Mucosa of gallbladder (tissue), 1 donor: ENCODE measurements around the gene AVPR2. TPM values are rescaled to one million over a fixed set of nuclear protein-coding genes. Genes with fewer than 3 reads are reported as not detected.

Experiments used
- DNase-seq: peaks from one replicate; pipeline ENCODE4 v3.0.0-alpha.2; 2020; ENCODE audit warnings: low spot score
- total RNA-seq: library from RNA; stranded (reverse); gene quantifications from one replicate; pipeline ENCODE4 v1.2.1, GENCODE V29; 2021
- donor health status: DM: no; HTN: no; CAD: no.

AVPR2 gene
- total RNA-seq, 1 donor from 2014 or later = 1.1 TPM

DNA sequence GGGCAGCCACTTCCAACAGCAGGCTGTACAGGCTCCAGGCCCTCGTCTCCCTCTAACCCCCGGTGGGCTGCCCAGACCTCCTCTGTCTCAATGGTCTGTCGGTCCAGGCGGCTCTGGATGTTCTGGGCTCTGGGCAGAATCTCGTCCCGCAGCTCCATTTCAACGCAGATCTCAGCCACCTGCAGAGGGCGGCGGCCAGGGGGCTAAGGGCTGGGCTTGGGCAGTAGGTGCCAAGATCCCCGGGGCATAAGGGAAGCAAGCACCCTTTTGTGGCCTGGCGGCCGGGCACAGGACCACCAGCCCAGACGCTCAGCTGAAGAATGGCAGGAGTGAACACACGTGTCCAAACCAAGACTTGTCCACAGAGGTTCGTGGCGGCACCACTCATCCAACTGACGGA lies 9.2 kb downstream of the AVPR2 start:
- no peak for DNase-seq

GRCh38 chrX:153917869-153918268 lies 13.4 kb downstream of the AVPR2 start:
- no peak for DNase-seq

DNA sequence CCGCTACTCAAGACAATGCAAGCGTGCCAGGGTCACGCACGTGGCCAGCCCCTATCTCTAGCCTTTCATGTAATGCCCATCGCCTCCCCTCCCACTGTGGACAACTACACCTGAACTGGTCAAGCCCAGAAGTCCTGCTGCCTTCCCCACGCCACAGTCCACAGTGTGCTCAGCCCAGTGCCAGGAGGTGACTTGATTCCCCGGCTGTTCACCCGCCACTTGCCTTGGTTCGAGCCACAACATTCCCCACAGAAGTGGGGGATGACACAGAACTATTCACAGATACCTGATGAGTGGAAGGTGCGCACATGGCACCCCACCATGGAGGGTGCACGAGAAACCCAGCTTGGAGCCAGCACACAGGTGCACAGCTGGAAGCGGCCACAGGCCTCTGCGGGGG lies 14.8 kb downstream of the AVPR2 start:
- DNase-seq = no peak

GRCh38 chrX:153920546-153920945 lies 16.1 kb downstream of the AVPR2 start:
- no peak for DNase-seq

DNA sequence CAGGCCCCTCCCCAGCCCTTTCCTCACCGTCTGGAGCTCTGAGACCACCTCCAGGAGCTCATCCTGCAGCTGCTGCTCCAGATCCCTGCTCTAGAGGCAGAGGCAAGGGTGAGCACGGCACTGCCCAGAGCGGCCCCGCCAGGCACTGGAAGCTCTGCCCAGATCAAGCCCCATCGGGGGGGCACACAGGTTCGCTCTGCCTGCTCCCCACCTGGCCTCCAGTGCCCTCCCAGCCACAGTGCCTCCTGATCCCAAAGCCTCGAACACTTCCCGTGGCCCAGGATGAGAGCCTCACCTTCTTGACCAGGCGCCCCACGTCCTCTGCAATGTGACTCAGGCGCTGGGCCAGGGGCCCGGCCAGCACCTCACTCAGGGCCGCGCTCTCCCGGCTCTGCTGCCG lies 16.6 kb downstream of the AVPR2 start:
- DNase-seq = no peak

- no peak for DNase-seq
These were observed 17.3 kb downstream of the AVPR2 start for GRCh38 chrX:153921511-153922446.

DNA sequence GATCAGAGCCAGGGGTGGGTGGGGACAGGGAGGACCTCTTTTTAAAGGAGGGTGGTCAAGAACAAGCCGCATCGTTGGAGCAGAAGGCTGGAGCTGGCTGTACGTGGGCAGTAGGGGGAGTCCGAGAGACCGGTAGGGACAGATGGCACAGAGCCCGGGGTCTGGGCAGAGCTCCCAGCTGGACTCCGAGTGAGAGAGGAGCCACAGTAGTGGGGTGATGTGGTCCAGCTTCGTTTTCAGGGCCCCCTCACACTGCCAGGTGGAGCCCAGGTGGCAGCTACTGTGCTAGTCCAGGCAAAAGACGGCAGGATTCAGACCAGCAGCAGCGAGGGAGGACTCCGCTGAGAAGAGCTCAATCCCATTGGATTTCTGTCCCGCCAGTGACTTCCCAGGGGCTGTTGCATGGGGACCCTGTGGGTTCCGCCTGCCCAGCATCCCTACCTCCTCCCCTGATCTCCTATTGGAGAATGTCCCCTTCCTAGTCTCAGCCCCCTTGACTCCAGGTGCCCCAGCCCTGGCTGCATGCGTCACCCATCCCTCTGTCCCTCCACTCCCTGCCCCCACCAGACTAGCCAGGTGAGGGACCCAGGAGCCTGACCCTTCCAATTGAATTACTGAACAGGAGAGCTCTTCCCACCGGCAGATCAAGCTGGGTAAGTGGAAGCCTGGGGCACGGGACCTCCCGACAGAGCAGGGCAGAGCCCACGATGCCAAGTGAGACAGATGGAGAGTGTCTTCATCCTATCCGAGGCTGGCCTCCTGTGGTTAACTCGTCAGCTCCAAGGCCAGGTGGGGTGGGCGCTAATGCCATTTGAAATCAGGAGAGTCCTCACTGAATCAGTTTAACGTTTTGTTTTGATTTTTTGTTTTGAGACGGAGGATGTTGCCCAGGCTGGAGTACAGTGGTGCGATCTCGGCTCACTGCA lies 18.7 kb downstream of the AVPR2 start:
- DNase-seq = peak; percentile 66

GRCh38 chrX:153924149-153924861 lies 19.8 kb downstream of the AVPR2 start:
- DNase-seq = no peak

- no peak for DNase-seq
These were observed 20.9 kb downstream of the AVPR2 start for GRCh38 chrX:153925387-153925738.

DNA sequence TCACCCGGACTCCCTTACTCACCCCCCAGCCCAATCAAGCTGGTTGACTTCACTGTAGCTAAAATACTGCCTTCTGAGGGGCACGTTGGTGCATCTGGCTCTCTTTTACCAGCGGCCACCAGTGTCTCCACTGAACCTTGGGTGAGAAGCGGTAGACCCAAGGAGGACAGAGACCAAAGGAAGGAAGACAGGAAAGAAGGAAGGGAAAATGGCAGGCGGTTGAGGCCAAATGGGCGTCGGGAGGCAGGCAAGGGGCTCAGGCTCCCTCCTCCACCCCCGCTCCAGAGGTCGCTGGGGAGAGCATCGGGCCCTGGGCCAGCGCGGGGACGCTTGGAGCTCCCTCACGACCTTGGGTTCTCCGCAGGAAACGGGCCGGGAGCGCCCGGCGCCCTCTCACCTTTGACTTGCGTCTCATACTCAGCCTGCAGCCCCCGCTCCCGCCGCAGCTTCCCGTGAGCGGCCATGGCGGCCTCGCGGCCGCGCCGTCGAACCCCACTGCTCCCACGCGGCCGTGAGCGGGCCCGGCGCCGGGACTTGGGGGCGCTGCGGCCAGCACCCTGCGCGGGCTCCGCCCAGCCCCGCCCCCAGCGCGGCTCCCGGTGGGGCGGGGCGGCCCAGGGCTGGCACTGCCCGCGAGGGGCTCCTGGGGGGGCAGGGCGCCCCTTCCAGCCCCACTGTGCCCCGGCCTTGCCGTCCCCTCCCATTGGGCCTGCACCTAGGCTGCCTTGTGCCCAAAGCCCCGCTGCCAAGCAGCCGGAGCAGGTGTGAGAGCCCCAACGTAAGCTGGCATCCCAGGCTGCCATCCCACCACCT lies 21.5 kb downstream of the AVPR2 start, which contains the start of gene ARHGAP4:
TSS of gene ARHGAP4 (minus strand) at position 526 of the 813 bp plus-strand sequence. CDS start at position 464, 62 bp downstream.
- DNase-seq = no peak

DNA sequence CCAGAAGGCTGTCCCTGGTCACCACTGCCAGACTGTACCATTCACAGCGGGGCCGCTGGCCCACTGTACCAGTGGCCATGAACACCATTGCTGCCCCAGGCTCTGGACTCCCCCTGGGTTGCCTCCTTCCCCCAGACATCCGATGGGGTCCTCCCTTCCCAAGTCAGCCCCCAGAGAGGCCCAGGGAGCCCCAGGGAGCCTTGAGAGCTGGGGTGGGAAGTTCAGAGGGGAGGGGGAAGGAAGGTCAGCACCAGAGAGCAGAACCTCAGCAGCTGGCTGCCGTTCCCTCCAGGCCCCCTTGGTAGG lies 22.0 kb downstream of the AVPR2 start:
- DNase-seq = no peak

DNA sequence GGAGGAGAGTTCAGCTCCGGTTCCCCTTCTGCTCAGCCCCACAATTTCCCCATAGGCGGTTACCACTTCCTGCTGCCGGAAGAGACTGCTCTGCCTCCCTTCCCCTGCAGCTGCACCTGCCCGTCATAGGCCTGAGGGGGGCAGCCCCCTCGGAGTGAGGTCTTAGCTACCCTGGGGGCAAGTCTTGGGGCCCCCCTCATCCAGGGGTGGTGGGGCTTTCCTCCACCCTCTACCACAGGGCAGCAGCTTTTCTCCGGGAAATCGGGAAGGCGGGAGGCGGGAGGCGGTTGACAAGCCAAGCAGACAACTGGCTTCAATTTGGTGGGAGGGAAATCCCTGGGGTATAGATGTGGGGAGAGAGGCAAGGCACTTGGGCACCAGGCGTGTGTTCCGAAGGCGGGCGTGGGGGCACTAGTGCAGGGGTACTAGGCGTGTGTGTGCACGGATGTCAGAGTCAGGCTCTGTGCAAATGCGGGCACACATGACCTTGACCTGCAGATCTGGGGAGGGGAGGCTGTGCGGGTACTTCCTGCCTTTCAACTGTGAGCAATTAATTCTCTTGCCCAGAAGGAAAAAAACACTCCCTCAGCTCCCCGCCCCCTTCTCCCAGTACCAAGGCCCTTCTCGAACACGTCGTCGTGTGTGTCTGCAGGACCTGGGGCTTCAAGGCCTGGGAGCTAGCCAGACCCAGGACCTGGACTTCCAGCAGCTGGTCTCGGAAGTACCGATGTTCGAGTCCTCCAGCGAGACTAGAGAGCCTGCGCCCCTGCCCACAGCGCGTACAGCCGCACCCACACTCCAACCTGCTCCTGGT lies 22.6 kb downstream of the AVPR2 start:
- peak; percentile 42 for DNase-seq

GRCh38 chrX:153927672-153927921 lies 23.1 kb downstream of the AVPR2 start:
- DNase-seq = no peak

GRCh38 chrX:153927922-153928760 lies 23.7 kb downstream of the AVPR2 start:
- DNase-seq = peak; percentile 97

DNA sequence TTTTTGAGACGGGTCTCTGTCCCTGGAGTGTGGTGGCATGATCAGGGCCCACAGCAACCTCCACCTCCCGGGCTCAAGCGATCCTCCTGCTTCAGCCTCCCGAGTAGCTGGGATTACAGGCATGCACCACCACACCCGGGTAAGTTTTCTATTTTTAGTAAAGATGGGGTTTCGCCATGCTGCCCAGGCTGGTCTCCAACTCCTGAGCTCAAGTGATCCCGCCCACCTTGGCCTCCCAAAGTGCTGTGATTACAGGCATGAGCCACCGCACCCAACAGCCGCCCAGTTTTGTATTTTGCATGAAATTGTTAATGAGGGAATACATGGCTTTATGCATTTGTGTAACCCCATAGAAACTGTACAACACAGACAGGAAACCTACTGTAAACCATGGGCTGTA lies 24.4 kb downstream of the AVPR2 start:
- DNase-seq = no peak

- DNase-seq = no peak
These were observed 25.1 kb downstream of the AVPR2 start for GRCh38 chrX:153929576-153929975.

DNA sequence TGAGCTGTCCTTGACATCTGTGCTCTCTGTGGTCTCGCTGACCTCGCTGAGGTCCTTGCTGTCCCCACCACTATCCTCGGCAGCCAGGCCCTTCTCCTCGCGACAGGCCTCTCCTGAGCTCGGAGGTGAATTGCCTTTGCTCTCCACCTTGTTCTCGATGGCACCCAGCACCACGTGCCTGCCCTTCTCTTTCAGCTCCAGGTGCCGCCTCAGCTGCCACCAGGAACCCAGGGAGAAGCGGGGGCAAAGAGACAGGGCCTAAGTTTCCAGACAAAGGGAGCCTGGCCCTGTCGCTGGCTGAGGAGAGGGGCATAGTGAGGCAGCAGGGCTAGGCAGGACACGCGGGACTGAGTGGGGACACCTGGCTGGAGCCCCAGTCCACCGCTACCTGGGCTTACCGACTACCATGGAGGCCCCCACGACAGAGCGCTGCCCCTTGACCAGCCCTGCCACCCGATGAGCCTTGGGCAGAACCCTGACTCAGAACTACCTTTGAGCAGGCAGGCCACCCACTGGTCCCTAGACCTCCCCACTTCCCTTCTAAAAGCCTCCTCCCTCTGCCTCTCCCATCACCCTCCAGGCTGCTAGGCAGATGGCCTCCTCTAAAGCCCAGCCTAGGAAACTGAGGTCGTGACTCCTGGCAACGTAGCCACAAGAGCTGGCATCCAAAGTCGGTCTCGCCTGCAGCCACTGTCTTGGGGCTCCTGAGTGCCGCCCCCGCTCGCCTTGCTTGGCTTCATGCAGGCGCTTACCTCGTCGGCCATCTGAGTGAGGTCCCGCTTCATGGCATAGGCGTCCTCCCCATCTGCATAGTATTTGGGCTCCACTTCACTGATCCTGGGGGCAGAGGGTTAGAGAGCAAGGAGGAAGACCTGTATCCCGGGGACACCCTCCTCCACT lies 25.8 kb downstream of the AVPR2 start:
- DNase-seq = no peak

- no peak for DNase-seq
These were observed 26.7 kb downstream of the AVPR2 start for GRCh38 chrX:153931151-153931550.

DNA sequence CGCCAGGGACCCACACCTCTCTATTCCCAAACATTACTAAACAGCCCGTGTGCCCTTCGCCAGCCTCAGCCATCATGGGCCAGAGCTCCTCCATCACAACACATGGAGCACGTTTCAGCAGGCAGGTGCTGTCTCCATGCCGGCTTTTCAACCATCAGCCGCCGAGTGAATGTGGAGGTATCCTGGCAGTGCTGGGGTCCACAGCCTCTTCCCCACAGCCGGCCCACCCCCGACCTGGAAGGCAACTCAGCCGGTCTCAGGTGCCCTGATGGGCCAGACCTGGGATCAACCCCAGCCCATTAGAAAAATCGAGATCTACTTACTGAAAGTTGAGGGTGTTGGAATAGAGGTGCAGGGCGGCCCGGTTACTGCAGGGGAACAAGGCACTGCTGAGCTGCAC lies 27.3 kb downstream of the AVPR2 start:
- no peak for DNase-seq
